ENCODE measurements around the gene TBX6.
"Not testable (repeated sequence)": the region's sequence is repeated elsewhere in the genome, so short reads cannot be mapped to it uniquely, and the experiment has no call there.

The TBX6 gene

DNA sequence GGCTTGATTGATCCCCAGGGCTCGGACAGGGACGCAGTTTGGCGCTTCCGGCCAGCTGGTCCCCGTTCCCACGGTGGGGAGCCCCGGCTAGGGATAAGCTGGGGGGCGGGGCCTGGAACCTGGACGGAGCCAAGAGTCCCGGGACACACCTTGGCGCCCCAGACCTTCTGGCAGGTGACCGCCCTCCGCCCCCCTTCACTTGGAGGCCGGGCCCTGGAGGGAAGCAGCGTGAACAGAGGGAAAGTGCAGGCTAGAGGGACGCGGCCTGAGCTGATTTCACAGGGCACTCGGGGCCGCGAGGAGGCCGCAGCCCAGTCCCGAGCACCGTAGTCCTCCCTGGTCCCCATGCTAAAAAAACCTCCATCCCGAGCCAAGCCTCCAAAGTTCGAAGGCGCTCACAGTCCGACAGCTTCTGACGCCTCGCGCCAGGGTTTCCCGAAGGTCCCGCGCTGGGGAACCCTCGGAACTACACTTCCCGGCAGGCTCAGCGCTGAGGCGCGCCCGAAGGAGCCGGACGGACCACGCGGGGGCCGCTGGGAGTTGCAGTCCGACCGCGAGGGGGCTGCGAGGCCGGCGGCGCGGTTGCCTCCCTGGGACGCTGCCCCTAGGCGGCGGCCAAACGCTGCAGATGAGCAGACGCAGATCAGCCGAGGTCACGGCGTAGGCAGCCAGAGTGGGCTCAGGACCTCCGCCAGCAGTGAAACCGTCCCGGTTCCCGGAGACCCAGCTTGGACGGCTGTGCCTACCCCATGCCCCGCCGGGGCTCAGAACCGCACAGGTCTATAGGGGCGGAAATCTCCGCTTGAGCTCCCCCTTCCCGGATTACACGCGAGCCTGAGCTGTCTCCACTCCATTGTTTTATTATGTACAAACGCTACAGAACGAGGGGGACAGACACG, at the start of gene TBX6:
Gene TBX6 (minus strand): TSS at position 451 of the 899 bp plus-strand sequence. CDS start 731 bp downstream, outside the sequence.
- DNase-seq (ENCODE audit: low read depth) = peak; percentile 92

- DNase-seq (ENCODE audit: low read depth) = no peak
These were observed 48.1 kb upstream of the TBX6 start for GRCh38 chr16:30139583-30140481.

GRCh38 chr16:30137897-30138296, 46.2 kb upstream of the TBX6 start:
- DNase-seq (ENCODE audit: low read depth) = no peak

- DNase-seq (ENCODE audit: low read depth) = no peak
These were observed 45.4 kb upstream of the TBX6 start for GRCh38 chr16:30136971-30137605.

DNA sequence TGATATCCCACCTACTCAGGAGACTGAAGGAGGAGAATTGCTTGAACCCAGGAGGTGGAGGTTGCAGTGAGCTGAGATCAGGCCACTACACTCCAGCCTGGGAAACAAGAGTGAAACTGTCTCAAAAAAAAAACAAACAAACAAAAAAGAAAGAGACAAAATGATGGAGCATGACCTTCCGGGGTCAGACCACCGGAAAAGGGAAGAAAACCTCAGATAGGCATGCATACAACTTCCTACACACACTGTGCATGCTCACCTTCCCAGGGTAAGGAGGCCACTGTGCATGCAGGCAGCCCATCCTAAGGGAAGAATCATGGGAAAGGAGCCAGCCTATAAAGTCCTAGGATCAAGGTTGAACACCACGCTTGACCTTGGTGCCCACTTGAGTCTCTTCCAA, 40.9 kb upstream of the TBX6 start:
- no peak for DNase-seq (ENCODE audit: low read depth)

GRCh38 chr16:30131869-30132475, 40.2 kb upstream of the TBX6 start:
- no peak for DNase-seq (ENCODE audit: low read depth)

DNA sequence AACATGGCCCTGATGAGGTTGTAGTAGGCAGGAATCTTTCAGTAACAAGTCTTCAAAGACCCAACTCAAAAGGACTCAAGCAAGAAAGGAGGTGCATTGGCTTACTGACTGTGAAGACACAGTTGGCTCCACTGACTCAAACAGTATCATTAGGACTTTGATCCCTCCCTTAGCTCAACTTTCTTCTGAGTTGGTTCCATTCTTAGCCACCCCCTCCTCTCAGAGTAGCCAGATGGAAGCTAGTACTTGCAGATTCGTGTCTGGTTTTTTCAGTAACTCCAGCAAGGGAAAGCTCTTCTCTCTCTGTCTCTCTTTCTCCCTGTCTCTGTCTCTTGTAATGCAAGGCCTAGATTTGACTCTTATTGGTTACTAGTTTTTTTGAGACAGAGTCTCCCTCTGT, 36.3 kb upstream of the TBX6 start:
- no peak for DNase-seq (ENCODE audit: low read depth)

GRCh38 chr16:30125690-30126089, 34.0 kb upstream of the TBX6 start:
- DNase-seq (ENCODE audit: low read depth) = not testable (repeated sequence)

DNA sequence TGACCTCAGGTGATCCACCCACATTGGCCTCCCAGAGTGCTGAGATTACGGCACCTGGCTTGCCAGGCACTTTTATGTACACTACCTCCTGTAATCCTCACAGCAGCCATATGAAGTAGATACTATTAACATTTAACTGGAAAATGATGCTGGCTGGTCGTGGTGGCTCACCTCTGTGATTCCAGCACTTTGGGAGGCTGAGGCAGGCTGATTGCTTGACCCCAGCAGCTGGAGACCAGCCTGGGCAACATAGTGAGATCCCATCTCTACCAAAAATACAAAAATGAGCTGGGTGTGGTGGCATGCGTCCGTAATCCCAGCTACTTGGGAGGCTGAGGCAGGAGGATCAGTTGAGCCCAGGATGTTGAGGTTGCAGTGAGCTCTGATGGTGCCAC, 33.3 kb upstream of the TBX6 start:
- no peak for DNase-seq (ENCODE audit: low read depth)

DNA sequence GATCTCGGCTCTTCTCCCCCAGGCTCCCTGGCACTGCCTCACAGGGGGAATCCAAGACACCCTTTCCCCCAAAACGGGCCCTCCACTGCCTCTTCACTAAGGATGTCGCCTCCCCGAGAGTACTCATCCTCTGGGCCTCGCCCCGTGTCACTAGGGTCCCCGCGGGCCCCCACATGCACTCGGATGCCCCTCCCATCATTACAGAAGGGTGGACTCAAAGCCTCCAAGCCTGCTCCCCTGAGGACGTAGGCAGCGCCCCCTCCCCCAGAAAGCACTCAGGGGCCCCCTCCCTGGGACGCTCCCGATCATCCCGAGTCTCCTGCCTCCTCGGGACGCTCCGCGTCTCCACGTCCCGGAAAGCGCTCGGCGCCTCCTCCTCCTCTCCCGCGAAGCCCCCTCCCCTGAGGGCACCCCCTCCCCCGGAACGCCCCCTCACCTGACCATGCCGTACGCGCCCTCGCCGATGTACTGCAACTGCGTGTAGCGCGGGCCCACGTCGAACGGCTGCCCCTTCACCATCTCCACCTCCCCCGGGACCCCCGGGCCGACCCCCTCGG, 31.0 kb upstream of the TBX6 start:
- DNase-seq (ENCODE audit: low read depth) = peak; percentile 13

DNA sequence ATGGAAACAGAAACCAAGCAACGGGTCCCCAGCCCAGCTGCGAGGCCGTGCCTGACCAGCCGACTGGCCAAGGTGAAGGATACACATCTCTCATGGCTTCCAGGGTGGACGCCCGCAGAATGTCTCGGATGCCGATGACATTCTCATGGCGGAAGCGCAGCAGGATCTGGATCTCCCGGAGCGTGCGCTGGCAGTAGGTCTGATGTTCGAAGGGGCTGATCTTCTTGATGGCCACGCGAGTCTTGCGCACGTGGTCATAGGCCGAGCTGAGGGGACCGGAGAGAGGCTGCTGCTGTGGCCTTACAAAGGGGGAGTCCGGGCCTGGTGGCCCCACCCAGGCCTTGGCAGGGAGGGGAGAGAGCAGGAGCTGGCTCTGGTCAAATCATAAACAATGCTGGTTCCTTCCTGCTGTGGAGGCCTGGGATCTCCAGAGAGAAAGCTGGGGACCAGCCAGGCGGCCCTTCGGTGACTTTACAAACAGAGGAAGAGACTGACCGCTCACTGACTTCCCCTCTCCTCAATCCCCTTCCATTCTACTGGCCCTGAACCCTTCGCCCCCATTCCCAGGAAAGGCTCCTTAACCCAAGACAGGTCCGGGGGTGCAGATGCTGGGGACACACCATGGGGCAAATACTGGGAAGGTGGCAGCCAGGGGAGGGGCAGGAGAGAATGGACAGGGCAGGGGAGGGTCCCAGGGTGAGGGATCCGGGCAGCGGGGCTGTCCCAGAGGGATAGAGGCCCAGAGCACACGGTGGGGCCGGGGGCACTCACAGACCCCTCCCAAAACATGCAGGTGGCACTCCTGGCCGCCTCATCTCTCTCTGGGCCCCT, 30.2 kb upstream of the TBX6 start:
- no peak for DNase-seq (ENCODE audit: low read depth)

GRCh38 chr16:30120340-30121105, 28.8 kb upstream of the TBX6 start:
- no peak for DNase-seq (ENCODE audit: low read depth)

- no peak for DNase-seq (ENCODE audit: low read depth)
These were observed 27.7 kb upstream of the TBX6 start for GRCh38 chr16:30119428-30119827.

DNA sequence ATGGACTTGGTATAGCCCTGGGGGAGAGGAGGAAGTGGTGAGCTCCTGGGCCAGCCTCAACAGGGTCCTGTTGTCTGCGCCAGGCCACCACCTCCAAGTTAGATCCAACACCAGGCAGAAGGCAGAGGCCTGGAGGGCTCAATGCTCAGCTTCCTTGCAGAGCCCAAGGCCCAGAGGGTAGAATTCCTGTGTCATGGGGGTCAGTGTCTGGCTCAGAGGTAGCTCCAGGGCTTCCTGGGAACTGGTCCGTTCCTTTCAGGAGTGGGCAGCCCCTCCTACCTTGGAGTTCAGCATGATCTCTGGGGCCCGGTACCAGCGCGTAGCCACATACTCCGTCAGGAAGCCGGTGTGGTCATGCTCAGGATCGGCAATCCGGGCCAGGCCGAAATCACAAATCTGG, 26.0 kb upstream of the TBX6 start:
- no peak for DNase-seq (ENCODE audit: low read depth)

GRCh38 chr16:30116291-30117207, 24.8 kb upstream of the TBX6 start:
- no peak for DNase-seq (ENCODE audit: low read depth)

DNA sequence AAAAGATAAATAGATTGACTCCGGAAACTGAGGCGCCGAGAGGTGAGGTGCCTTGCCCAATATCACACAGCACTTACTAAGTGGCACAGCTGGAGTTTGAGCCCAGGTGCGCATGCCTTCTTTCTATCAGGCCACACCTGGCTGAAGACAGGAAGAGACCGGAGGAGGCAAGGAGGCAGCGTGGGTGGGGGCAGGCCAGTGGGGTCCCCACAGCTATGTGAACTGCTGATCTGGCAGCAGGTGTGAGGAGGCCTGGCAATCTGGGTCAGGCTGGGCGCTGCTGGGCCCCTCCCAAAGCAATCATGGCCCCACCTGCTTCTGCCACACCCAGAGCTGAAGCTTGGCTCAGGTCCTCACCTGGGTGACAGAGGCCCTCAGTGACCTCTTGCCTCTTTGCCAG, 23.5 kb upstream of the TBX6 start:
- no peak for DNase-seq (ENCODE audit: low read depth)

GRCh38 chr16:30114833-30115232, 23.1 kb upstream of the TBX6 start:
- not testable (repeated sequence) for DNase-seq (ENCODE audit: low read depth)

DNA sequence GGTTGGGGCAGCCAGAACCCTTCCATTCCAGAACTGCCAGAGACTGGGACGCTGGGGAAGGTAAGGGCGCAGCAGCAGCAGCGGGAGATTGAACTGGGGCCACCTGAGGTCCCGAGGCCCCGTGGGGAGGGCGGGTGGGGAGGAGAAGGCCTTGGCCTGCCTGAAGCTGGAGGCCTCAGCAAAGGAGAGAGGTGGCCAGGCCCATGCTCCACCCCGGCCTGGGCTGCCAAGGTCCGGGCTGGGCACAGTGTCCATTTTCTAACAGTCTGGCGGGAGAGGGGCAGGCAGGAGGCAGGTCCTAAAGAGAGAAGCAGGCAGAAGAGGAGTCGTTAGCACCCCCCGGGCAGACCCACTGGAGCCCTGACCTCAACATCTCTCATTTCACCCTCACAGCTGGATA, 22.7 kb upstream of the TBX6 start:
- DNase-seq (ENCODE audit: low read depth) = no peak
